Smooth muscle cell of the coronary artery (primary cell): ENCODE results near the gene FRAT1. TPM values are rescaled to one million over a fixed set of nuclear protein-coding genes. Genes with fewer than 3 reads are reported as not detected.

Experiments used
- total RNA-seq: library from RNA; depleted of rRNA; stranded (reverse); fragments of >200 nt; gene quantifications from 2 replicates; pipeline ENCODE4 v1.2.3, GENCODE V29; 2014; ENCODE audit warnings: low replicate concordance

Gene FRAT1, protein sequence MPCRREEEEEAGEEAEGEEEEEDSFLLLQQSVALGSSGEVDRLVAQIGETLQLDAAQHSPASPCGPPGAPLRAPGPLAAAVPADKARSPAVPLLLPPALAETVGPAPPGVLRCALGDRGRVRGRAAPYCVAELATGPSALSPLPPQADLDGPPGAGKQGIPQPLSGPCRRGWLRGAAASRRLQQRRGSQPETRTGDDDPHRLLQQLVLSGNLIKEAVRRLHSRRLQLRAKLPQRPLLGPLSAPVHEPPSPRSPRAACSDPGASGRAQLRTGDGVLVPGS
- 0.83 and 1.1 TPM in 2 replicates for total RNA-seq

DNA sequence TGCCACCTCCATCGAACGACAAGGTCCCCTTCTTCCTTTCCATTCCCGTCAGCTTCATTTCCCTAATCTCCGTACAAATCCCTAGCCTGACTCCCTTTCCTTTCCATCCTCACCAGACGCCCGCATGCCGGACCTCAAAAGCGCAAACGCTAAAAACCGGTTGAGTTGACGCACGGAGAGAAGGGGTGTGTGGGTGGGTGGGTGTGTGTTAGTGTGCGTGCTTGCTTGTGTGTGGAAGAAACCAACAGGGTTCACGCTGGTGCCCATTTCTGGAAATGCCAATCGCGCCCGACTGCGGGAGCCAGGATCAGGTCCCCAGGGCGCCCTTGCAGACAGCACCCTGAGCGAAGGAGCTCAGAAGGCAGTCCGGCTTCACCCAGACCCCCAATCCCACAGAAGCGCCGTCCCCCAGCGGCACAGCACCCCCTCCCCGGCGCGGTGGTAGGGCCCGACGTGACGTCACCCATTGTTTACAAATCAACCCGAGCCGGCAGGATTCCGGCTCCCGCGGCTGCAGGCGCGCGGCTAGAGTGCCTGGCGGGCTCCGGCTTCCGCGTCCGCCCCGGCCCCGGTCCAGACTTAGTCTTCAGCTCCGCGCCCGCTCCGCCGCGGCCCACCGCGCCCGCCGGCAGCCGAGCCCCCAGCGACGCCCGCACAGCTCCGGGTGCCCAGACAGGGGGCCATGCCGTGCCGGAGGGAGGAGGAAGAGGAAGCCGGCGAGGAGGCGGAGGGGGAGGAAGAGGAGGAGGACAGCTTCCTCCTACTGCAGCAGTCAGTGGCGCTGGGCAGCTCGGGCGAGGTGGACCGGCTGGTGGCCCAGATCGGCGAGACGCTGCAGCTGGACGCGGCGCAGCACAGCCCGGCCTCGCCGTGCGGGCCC, at the start of gene FRAT1:
Gene FRAT1 (plus strand): TSS at position 500 of the 880 bp plus-strand sequence. CDS start 183 bp downstream, at position 683.

DNA sequence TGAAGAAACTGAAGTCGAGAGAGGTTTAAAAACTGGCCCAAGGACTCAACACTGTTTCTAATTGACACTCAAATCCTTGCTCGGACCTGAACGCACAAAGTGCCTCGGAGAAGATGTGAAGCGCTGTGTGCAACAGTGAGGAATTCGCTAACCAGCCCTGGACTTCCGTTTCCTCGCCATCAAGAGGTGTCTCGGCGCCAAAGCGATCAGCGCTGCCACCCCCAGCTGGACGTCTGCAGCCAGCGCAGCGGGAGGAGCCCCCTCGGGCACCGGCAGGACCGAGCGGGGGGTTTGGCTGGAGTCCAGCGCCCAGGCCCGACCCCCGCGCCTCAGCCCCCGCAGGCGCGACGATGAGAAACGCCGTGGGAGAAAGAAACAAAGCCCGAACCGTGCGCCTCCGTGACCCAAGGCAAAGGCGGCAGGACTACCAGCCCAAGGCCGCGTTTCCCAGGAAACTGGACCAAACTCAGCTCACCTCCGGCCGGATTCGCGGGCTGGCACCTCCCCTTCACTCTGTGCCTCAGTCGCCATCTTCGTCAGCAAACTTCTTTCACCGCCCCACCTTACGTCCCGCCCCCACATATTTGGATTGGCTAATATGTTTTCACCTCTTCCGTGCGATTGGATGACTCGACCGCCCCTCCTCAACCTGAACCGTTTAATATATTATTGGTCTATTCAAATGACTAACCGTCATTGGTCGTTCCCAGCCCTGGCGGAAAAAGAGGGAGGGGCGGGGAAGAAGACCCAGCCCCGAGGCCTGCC, 26.8 kb upstream of the FRAT1 start, which contains the start of gene ARHGAP19:
Gene ARHGAP19 (minus strand): TSS at position 541 of the 765 bp plus-strand sequence. CDS start 10 bp downstream, at position 531.

DNA sequence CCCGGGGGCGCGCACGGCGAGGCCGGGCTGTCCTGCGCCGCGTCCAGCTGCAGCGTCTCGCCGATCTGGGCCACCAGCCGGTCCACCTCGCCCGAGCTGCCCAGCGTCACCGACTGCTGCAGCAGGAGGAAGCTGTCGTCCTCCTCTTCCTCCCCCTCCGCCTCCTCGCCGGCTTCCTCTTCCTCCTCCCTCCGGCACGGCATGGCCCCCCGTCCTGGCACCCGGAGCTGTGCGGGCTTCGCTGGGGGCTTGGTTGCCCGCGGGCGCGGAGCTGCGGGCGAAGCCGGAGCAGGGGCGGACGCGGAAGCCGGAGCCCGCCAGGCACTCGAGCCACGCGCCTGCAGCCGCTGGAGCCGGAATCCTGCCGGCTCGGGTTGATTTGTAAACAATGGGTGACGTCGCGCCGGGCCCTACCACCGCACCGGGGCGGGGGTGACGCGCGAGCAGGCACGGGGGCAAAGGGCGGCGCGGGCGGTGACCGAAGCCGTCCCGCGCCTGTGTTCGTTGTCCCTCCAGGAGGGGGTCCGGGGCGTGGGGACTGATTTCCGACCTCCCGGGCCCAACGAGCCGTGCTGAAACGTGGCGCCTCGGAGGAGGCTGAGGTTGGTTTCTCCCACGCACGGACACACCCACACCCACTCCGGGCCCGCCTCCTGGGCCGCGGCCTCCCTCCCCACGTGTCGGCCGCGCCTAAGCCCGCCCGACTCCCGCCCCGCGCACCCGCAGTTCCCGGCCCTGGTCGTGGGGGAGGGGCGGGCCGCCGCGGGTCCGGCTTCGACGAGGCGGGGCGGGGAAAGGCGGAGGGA, 15.5 kb downstream of the FRAT1 start, which contains the start of gene FRAT2:
Gene FRAT2 (minus strand): TSS at position 360 of the 806 bp plus-strand sequence. CDS start 157 bp downstream, at position 203.

Other genes starting within 250 kb of the FRAT1 start
- gene SLIT1, start 133.3 kb upstream of the FRAT1 start, total RNA-seq, result under 0.01 and 0.35 TPM in 2 replicates
- 4.8 and 4.9 TPM in 2 replicates for gene ARHGAP19, start 26.6 kb upstream of the FRAT1 start, total RNA-seq
- gene FRAT2, start 15.5 kb downstream of the FRAT1 start, total RNA-seq, result 2.7 and 3.0 TPM in 2 replicates
- 11.0 and 12.5 TPM in 2 replicates for gene RRP12, start 82.1 kb downstream of the FRAT1 start, total RNA-seq
- 227 and 387 TPM in 2 replicates for gene PGAM1, start 106.9 kb downstream of the FRAT1 start, total RNA-seq
- 19.8 and 34.3 TPM in 2 replicates for gene EXOSC1, start 126.7 kb downstream of the FRAT1 start, total RNA-seq
- gene ZDHHC16, start 126.9 kb downstream of the FRAT1 start, total RNA-seq, result 31.9 and 36.7 TPM in 2 replicates
- gene MMS19, start 179.2 kb downstream of the FRAT1 start, total RNA-seq, result 36.6 and 49.8 TPM in 2 replicates
- gene UBTD1, start 179.7 kb downstream of the FRAT1 start, total RNA-seq, result 16.3 and 30.3 TPM in 2 replicates